H1 (cell line): ENCODE data around the gene SLC6A6. TPM values are rescaled to one million over a fixed set of nuclear protein-coding genes. Genes with fewer than 3 reads are reported as not detected.

Experiments used
- CTCF ChIA-PET: fragments of 300-600 bp; sonication (Branson Sonifier 250); formaldehyde crosslinking; loops from one replicate; lab custom pipeline; 2021; ENCODE audit not compliant: partially characterized antibody; lab: Charles Lee
- POLR2A ChIA-PET: fragments of 300-600 bp; sonication (Branson Sonifier 250); formaldehyde crosslinking; loops from one replicate; lab custom pipeline; 2021; ENCODE audit warnings: inconsistent platforms; ENCODE audit not compliant: partially characterized antibody; lab: Charles Lee
- DNase-seq, 2 experiments: peaks; one replicate each; pipeline versions ENCODE4 v3.0.0 to v3.0.0-alpha.2; 2010 to 2022; ENCODE audit warnings: low spot score in 2 of 2, low read depth in 1 of 2, mixed read lengths in 1 of 2
- FAIRE-seq: peaks from 2 replicates; lab custom pipeline; 2011; peaks lifted over from hg19 to GRCh38; lab: Jason Lieb, UNC
- H2AFZ ChIP-seq: 2 replicates; pipeline ENCODE4 v1.8.1; 2012; ENCODE audit warnings: low read length, inconsistent platforms
- H2AK5ac ChIP-seq: 2 replicates; pipeline ENCODE4 v1.6.1; 2013; ENCODE audit warnings: low read depth, low read length
- H2BK120ac ChIP-seq: replicated peaks from 2 replicates; pipeline ENCODE3; 2013; ENCODE audit warnings: low read depth, low read length, inconsistent platforms
- H2BK12ac ChIP-seq: 2 replicates; pipeline ENCODE4 v1.6.1; 2013; ENCODE audit warnings: low read depth, low read length
- H2BK15ac ChIP-seq: 2 replicates; pipeline ENCODE4 v1.6.1; 2013; ENCODE audit warnings: low read length
- H2BK20ac ChIP-seq: 2 replicates; pipeline ENCODE4 v1.6.1; 2013; ENCODE audit warnings: low read length
- H2BK5ac ChIP-seq: 2 replicates; pipeline ENCODE4 v1.6.1; 2013; ENCODE audit warnings: low read depth, low read length
- H3K14ac ChIP-seq: 2 replicates; pipeline ENCODE4 v1.6.1; 2013; ENCODE audit warnings: inconsistent platforms; ENCODE audit not compliant: insufficient read length
- H3K18ac ChIP-seq: 2 replicates; pipeline ENCODE4 v1.6.1; 2013; ENCODE audit warnings: low read length; ENCODE audit errors: extremely low read depth
- H3K23ac ChIP-seq: 2 replicates; pipeline ENCODE4 v1.6.1; 2013; ENCODE audit warnings: inconsistent platforms; ENCODE audit not compliant: insufficient read length
- H3K23me2 ChIP-seq: 2 replicates; pipeline ENCODE4 v1.6.1; 2013; ENCODE audit warnings: low read depth, low read length
- H3K27ac ChIP-seq: 2 replicates; pipeline ENCODE4 v1.6.1; 2011; ENCODE audit warnings: low read depth, low read length, inconsistent platforms
- H3K27me3 ChIP-seq, 4 experiments: replicated peaks in 1 of 4; 1 replicate in 1 of 4; 2 replicates in 3 of 4; pipeline versions ENCODE4 v1.6.1 to v1.8.1; 2011 to 2013; ENCODE audit warnings: low read length in 3 of 4, mild to moderate bottlenecking in 3 of 4, inconsistent platforms in 2 of 4, mixed read lengths in 2 of 4, moderate library complexity in 1 of 4; ENCODE audit not compliant: control insufficient read depth in 3 of 4, insufficient read depth in 3 of 4; ENCODE audit errors: extremely low read depth in 1 of 4
- H3K36me3 ChIP-seq, 4 experiments: 2 replicates each; pipeline versions ENCODE4 v1.6.1 to v1.8.1; 2011 to 2013; ENCODE audit warnings: mild to moderate bottlenecking in 4 of 4, low read length in 3 of 4, moderate library complexity in 2 of 4, control low read depth in 1 of 4, inconsistent platforms in 1 of 4; ENCODE audit not compliant: insufficient read depth in 4 of 4, control insufficient read depth in 2 of 4
- H3K4ac ChIP-seq: replicated peaks from 2 replicates; pipeline ENCODE3; 2013; ENCODE audit warnings: low read length, low read depth, mixed read lengths, inconsistent platforms; ENCODE audit not compliant: insufficient read length
- H3K4me1 ChIP-seq, 4 experiments: replicated peaks in 1 of 4; 1 replicate in 1 of 4; 2 replicates in 3 of 4; pipeline versions ENCODE4 v1.6.1 to v1.8.1; 2011 to 2013; ENCODE audit warnings: low read length in 3 of 4, inconsistent platforms in 2 of 4, mixed read lengths in 1 of 4; ENCODE audit not compliant: insufficient read depth in 4 of 4, control insufficient read depth in 3 of 4
- H3K4me2 ChIP-seq, 2 experiments: 2 replicates each; pipeline versions ENCODE4 v1.6.1 to v1.8.1; 2011 to 2013; ENCODE audit warnings: low read depth in 2 of 2, low read length in 2 of 2, control low read depth in 1 of 2, inconsistent platforms in 1 of 2, mild to moderate bottlenecking in 1 of 2; ENCODE audit not compliant: insufficient read depth in 1 of 2
- H3K4me3 ChIP-seq, 4 experiments: fragments of 200-600, 300-600 bp in 1 of 4; sonication (generic), shearing (Covaris generic), sonication (Bioruptor Twin) in 1 of 4; 2 replicates each; pipeline versions ENCODE4 v1.5.1 to v1.8.1; 2011 to 2016; ENCODE audit warnings: low read length in 4 of 4, low read depth in 3 of 4, control low read depth in 2 of 4, inconsistent platforms in 2 of 4, mild to moderate bottlenecking in 2 of 4, mixed read lengths in 1 of 4, moderate library complexity in 1 of 4; ENCODE audit not compliant: insufficient read depth in 2 of 4; ENCODE audit errors: extremely low read depth in 1 of 4
- H3K56ac ChIP-seq: replicated peaks from 2 replicates; pipeline ENCODE3; 2013; ENCODE audit warnings: low read depth, mild to moderate bottlenecking, mixed read lengths, low read length, inconsistent platforms; ENCODE audit not compliant: insufficient read length
- H3K79me1 ChIP-seq: 2 replicates; pipeline ENCODE4 v1.6.1; 2013; ENCODE audit warnings: low read depth, low read length, control low read depth
- H3K79me2 ChIP-seq, 2 experiments: 2 replicates each; pipeline versions ENCODE4 v1.6.1 to v1.8.1; 2012 to 2013; ENCODE audit warnings: low read length in 2 of 2, mild to moderate bottlenecking in 2 of 2, inconsistent platforms in 1 of 2; ENCODE audit not compliant: insufficient read depth in 2 of 2, control insufficient read depth in 1 of 2
- H3K9ac ChIP-seq, 4 experiments: replicated peaks in 1 of 4; 1 replicate in 1 of 4; 2 replicates in 3 of 4; pipeline versions ENCODE4 v1.6.1 to v1.8.1; 2011 to 2013; ENCODE audit warnings: low read depth in 3 of 4, low read length in 3 of 4, control low read depth in 2 of 4, mild to moderate bottlenecking in 2 of 4, moderate library complexity in 2 of 4, inconsistent platforms in 1 of 4; ENCODE audit errors: extremely low read depth in 1 of 4
- H3K9me3 ChIP-seq, 2 experiments: 2 replicates each; pipeline versions ENCODE4 v1.6.1 to v1.8.1; 2012 to 2013; ENCODE audit warnings: mild to moderate bottlenecking in 2 of 2, moderate library complexity in 2 of 2, control low read depth in 1 of 2, inconsistent platforms in 1 of 2, low read depth in 1 of 2, low read length in 1 of 2, mixed read lengths in 1 of 2; ENCODE audit not compliant: insufficient read depth in 2 of 2
- H4K20me1 ChIP-seq, 2 experiments: replicated peaks in 1 of 2; 2 replicates each; pipeline versions ENCODE3 to v1.8.1; 2011 to 2013; ENCODE audit warnings: inconsistent platforms in 2 of 2, low read length in 2 of 2, mild to moderate bottlenecking in 1 of 2; ENCODE audit not compliant: insufficient read depth in 2 of 2, control insufficient read depth in 1 of 2
- H4K5ac ChIP-seq: 2 replicates; pipeline ENCODE4 v1.6.1; 2013; ENCODE audit warnings: low read length, low read depth, mixed read lengths, inconsistent platforms; ENCODE audit not compliant: insufficient read length
- H4K8ac ChIP-seq: 2 replicates; pipeline ENCODE4 v1.8.0; 2013; ENCODE audit warnings: mild to moderate bottlenecking, moderate library complexity, low read length, inconsistent platforms; ENCODE audit not compliant: insufficient read depth; ENCODE audit errors: extremely low read depth
- H4K91ac ChIP-seq: replicated peaks from 2 replicates; pipeline ENCODE3; 2013; ENCODE audit warnings: low read length, mixed read lengths, inconsistent platforms; ENCODE audit not compliant: insufficient read length
- BACH1 ChIP-seq: IDR thresholded peaks from 2 replicates; pipeline ENCODE4 v1.6.1; 2012; ENCODE audit warnings: low read length, improper control_type of control experiment
- CHD1 ChIP-seq: IDR thresholded peaks from 2 replicates; pipeline ENCODE4 v1.6.1; 2012; ENCODE audit warnings: low read depth, low read length, improper control_type of control experiment
- EZH2 ChIP-seq: fragments of 200-600 bp; sonication (generic); IDR thresholded peaks from 2 replicates; pipeline ENCODE4 v1.7.1; 2012; ENCODE audit warnings: low read depth, mild to moderate bottlenecking, moderate library complexity, low read length, inconsistent platforms; ENCODE audit not compliant: severe bottlenecking
- GABPA ChIP-seq: IDR thresholded peaks from 2 replicates; pipeline ENCODE4 v1.6.1; 2011; ENCODE audit warnings: mild to moderate bottlenecking, low read length, moderate library complexity, borderline replicate concordance; ENCODE audit not compliant: insufficient read depth
- HDAC2 ChIP-seq, 2 experiments: fragments of 300-600 bp in 1 of 2; sonication (generic) in 1 of 2; IDR thresholded peaks; 2 replicates each; pipeline ENCODE4 v1.6.1; 2011 to 2012; ENCODE audit warnings: low read depth in 2 of 2, low read length in 2 of 2, mild to moderate bottlenecking in 2 of 2, moderate library complexity in 2 of 2, borderline replicate concordance in 1 of 2, inconsistent platforms in 1 of 2
- HDAC6 ChIP-seq: IDR thresholded peaks from one replicate; pipeline ENCODE4 v1.7.1; 2012; ENCODE audit warnings: low read depth, mild to moderate bottlenecking, inconsistent platforms, low read length, moderate library complexity
- JUN ChIP-seq: IDR thresholded peaks from 2 replicates; pipeline ENCODE4 v1.6.1; 2011; ENCODE audit warnings: low read depth, mild to moderate bottlenecking, improper control_type of control experiment, low read length
- JUND ChIP-seq: IDR thresholded peaks from 2 replicates; pipeline ENCODE4 v1.6.1; 2011; ENCODE audit warnings: mild to moderate bottlenecking, improper control_type of control experiment, low read length
- SIRT6 ChIP-seq: IDR thresholded peaks from one replicate; pipeline ENCODE4 v1.7.1; 2012; ENCODE audit warnings: low read length, inconsistent platforms
- TAF1 ChIP-seq: IDR thresholded peaks from 2 replicates; pipeline ENCODE4 v1.6.1; 2011; ENCODE audit warnings: mild to moderate bottlenecking, low read depth, low read length
- WGBS, 2 experiments: shearing (Covaris generic) in 1 of 2; methylation state at CpG; one replicate each; pipeline versions ENCODE4 v1.1.6 to v1.1.7; 2013 to 2015; ENCODE audit warnings: low lambda C conversion rate in 2 of 2, mixed read lengths in 2 of 2, inconsistent platforms in 1 of 2, low coverage in 1 of 2, missing lambda C conversion rate in 1 of 2; ENCODE audit not compliant: insufficient replicate concordance in 2 of 2, insufficient coverage in 1 of 2, insufficient read length in 1 of 2; ENCODE audit errors: extremely low coverage in 1 of 2, missing lambda C conversion rate in 1 of 2; 5-methylcytosine and 5-hydroxymethylcytosine counted together
- polyA plus RNA-seq, 7 experiments: library from polyadenylated mRNA; depleted of rRNA in 3 of 7; stranded (reverse) in 5 of 7; unstranded in 2 of 7; fragments of >200 nt in 5 of 7; fragments of 200-250 nt in 2 of 7; gene quantifications; 1 replicate in 5 of 7; 2 replicates in 1 of 7; 4 replicates in 1 of 7; pipeline versions ENCODE4 v1.2.1 to v1.2.3, GENCODE V29; 2011 to 2013; ENCODE audit warnings: missing spikeins in 2 of 7, mixed read lengths in 2 of 7
- total RNA-seq: library from RNA; stranded (reverse); fragmentation: NEBNext Ultra II Directional; extraction: Animal tissue kit (Norgen Biotek cat#: 25700); gene quantifications from 2 replicates; pipeline ENCODE4 v1.2.1, GENCODE V29; 2021
- TF ChIP-seq, protein P1 (sequence below): IDR thresholded peaks from 2 replicates; pipeline ENCODE4 v1.6.1; 2012; ENCODE audit warnings: inconsistent platforms

SLC6A6 gene
- total and polyA plus RNA-seq, 2 of the 8 experiments (the other 6 are each of a cell fraction or from before 2014, with no cell fraction given) = 66.2 to 144 TPM

- peaks cover 3% of the 10 kb centered on the region; the same call in 1 of the 2 replicates for H3K79me1 ChIP-seq
- DNase-seq = no peak
- H3K9ac ChIP-seq = no peak overlapping the region; a peak in 1 of 7 replicates
- H2BK20ac ChIP-seq = no peak overlapping the region
- H2BK120ac ChIP-seq = no peak overlapping the region
- no peak overlapping the region for H2AFZ ChIP-seq
- 82% methylated on average over 11 of the region's 11 CpGs; no CpG with 5 or more reads in 1 of the 2 experiments for WGBS, 2 experiments
- H3K27ac ChIP-seq = no peak overlapping the region
- POLR2A ChIA-PET = interaction anchor here (0.9 to 4.7 kb wide), 6 partner anchors 9 to 55 kb away, joined by 3 to 25 read pairs (median 3); partner anchors contain the start of gene SLC6A6
- no peak overlapping the region for H2BK5ac ChIP-seq
- no peak overlapping the region for H3K14ac ChIP-seq
- no peak overlapping the region for H3K4me3 ChIP-seq
- H4K5ac ChIP-seq = peak overlapping the region; percentile 20
- H4K20me1 ChIP-seq = peaks cover 6 to 19% of the 10 kb centered on the region in 2 experiments
- H3K36me3 ChIP-seq = peaks cover 17 to 59% (median 37%) of the 10 kb centered on the region in 4 experiments
- H3K9me3 ChIP-seq = no peaks in the 10 kb centered on the region
- no peak overlapping the region for H2BK15ac ChIP-seq
- H3K27me3 ChIP-seq = no peaks in the 10 kb centered on the region; a peak in 1 of 7 replicates
- FAIRE-seq = no peak
- H3K4me2 ChIP-seq = no peak overlapping the region
- no peak overlapping the region for H2AK5ac ChIP-seq
- no peak overlapping the region for H3K23ac ChIP-seq
- H4K91ac ChIP-seq = no peak overlapping the region
- H3K56ac ChIP-seq = no peak overlapping the region
- no peaks in the 10 kb centered on the region for H3K79me2 ChIP-seq
- H3K23me2 ChIP-seq = no peaks in the 10 kb centered on the region
- CTCF ChIA-PET = interaction anchor here (0.8 to 5.3 kb wide), 16 partner anchors 9 to 255 kb away, joined by 3 to 29 read pairs (median 4); no protein-coding TSS in a partner anchor
- H2BK12ac ChIP-seq = no peak overlapping the region
- no peak overlapping the region for H4K8ac ChIP-seq
- H3K4ac ChIP-seq = no peak overlapping the region
- H3K4me1 ChIP-seq = peaks cover 0 to 8% (median 5%) of the 10 kb centered on the region in 4 experiments; a peak in 5 of 7 replicates
- H3K18ac ChIP-seq = peak overlapping the region; percentile 67
- TF ChIP-seq TAF1 (no peak), CHD1 (no peak), HDAC6 (no peak), JUN (no peak), JUND (no peak), BACH1 (no peak), EZH2 (no peak), GABPA (no peak), SIRT6 (no peak), HDAC2 (IDR thresholded peaks at IDR 0.05; ENCODE audit: borderline replicate concordance in 1 of 2, low read depth in 2 of 2, low read length in 2 of 2) (no peak)
- TF ChIP-seq, protein P1, sequence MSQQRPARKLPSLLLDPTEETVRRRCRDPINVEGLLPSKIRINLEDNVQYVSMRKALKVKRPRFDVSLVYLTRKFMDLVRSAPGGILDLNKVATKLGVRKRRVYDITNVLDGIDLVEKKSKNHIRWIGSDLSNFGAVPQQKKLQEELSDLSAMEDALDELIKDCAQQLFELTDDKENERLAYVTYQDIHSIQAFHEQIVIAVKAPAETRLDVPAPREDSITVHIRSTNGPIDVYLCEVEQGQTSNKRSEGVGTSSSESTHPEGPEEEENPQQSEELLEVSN = no peak
These were observed 56.2 kb downstream of the SLC6A6 start for GRCh38 chr3:14458434-14459275.
